IPS-NIHi11 (cell line): ENCODE data around the gene SLC19A1.
"Not testable (repeated sequence)": the region's sequence is repeated elsewhere in the genome, so short reads cannot be mapped to it uniquely, and the experiment has no call there.

Experiments
- DNase-seq: peaks from one replicate; pipeline ENCODE4 v3.0.0; 2012; ENCODE audit warnings: mixed read lengths, low spot score

Gene SLC19A1

DNA sequence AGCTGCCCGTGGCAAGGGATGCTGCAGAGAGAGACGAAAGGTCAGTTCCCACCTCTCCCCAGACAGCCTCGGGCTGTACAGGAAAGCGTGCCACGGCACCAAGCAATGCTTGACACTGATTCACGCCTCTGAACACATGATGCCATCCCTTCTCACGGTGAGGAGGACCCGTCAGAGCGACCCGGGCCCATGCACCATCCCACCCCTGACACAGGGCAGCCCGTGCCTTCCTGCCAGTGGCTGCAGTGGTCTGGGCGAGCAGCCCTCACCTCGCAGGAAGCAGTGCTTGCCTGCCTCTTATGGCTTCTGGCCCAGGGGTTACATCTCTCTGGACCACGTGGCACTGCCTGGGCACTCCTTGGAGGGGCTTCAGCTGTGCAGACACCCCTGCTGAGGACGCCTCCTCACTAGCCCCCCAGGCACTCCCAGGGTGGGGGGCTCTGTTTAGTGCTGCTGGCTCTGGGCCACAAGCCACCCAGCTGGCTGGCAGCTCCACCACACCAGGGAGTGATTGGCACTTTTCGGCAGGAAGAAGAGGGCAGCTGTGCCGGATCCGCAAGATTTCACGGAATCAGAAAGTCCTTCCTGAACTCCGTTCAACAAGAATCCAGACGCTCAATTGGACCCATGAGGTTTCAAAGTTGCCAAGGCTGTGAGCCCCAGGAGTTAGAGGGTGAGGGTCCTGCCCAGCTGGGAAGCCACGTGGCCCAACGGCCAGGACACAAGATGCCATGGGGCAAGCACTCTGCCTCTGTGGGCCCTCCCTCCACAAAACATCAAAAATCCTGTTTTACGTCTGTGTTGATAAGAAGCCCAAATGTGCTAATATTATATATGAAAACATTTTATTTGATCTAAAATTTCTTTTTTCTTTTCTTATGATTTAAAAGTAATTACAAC lies 34.8 kb upstream of the SLC19A1 start:
- DNase-seq, result no peak

DNA sequence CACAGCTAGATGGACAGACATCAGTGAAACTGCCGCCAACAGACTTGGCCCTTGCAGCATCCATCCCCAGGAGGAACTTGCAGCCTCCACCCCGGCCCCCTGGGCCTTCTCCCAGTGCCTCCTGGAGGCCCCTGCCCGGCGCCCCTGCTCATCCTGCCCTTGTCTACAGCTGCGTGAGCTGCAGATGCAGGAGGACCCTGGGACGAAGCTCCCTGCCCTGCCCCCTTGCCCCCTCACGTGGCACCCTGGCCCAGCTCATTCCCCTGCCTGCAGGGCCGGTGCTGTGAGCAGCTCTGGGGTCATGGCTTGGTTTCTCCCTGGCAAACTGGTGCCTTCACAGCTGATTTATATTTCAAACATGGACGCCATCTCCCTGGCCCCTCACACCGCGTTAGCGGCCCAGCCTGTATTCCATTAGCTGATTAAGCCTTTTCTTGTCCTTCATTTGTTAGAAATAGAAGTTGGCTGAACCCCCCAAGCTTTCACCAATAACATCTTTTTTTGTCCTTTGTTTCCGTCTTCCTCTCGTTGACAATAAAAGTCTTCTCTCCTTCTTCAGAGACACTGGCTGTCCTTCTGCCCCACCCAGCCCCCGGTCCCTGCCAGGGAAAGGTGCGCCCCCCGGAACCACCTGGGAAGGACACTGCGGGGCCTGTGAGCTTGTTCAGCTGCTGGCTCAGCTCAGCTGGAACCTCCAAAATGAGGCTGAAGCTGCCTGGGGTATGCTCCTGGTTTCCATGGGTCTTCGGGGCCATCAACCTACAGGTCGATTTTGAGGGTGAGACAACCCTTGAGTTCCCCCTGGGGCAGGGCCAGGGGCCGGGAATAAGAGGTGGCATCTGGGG lies 34.0 kb upstream of the SLC19A1 start:
- DNase-seq, result no peak

DNA sequence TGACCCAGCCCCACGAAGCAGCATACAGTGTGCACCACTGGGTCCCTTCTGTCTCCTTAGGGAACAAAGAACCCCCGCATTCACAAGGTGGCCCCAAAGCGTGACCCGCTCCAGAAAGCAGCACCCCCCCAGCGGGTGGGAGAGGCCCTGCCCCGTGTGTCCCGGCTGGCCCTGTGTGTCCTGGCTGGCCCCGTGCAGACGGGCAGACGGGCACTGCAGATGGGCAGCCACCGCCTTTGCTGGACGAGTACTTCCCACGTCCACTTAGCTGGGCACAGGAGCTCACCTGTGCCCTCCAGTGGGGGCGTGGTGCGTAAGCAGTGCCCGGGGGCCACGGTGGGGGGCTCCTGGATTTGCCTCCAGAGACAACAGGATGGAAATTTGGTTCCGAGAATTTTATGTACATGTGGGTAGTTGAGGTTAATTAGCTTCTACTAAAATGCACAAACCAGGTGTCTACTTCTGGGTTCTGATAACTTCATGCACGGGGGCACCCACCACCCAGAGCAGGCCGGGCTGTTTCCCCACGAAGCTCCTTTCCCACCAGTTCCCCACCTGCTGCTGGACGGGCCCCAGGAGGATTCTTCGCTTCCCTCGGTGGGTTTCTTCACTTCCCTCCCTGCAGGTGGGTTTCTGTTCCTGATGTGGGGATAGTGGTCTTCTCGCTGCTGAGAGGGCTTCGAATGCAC lies 33.2 kb upstream of the SLC19A1 start:
- DNase-seq, result no peak

DNA sequence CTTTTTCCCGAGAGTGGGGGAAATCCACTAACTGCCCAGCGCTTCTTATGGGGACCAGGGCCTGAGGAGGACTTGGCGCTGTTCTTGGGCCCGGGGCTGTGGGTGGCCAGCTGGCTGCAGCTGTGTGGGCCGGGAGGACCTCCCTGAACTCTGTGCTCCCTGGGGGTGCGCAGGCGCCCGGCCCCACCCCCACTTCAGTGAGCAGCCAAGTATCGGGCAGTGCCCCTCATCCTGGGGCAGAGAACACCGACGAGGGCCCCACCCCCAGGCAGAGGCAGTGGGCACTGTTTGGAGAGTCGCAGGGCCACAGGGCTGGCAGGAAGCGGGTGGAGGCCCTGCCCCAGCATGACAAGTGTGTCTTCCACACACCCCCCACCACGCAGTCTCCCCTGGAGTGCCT lies 32.5 kb upstream of the SLC19A1 start:
- no peak for DNase-seq

GRCh38 chr21:45574081-45574501 lies 31.9 kb upstream of the SLC19A1 start:
- peak; percentile 42 for DNase-seq

DNA sequence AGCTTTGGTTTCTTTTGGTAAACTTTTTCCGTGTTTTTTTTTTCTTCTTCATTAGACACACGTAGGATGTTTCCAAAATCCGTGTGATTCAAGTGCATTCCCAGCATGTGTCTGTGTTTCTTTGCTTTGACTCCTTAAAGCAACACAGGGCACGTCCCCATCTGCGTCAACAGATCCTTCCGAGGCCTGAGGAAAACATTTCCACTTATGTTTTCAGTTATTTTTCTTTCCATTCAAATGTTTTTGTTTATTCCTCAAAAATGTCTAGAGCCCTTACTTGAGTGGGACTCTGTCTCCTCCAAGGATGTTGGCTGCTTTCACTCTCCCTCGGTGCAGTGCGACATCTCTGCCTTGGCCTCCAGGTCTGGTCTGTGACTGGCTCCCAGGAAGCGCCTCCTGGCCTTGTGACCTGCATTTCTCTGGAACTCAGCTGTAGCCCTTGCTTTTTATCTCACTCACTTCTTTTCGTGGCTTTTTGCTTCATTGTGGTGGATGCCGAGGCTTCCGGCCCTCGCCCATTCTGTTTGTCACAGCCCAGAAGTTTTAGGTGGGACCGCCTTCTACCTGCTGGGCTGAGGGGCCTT lies 31.3 kb upstream of the SLC19A1 start:
- DNase-seq, result no peak

GRCh38 chr21:45572783-45573451 lies 30.7 kb upstream of the SLC19A1 start:
- no peak for DNase-seq

DNA sequence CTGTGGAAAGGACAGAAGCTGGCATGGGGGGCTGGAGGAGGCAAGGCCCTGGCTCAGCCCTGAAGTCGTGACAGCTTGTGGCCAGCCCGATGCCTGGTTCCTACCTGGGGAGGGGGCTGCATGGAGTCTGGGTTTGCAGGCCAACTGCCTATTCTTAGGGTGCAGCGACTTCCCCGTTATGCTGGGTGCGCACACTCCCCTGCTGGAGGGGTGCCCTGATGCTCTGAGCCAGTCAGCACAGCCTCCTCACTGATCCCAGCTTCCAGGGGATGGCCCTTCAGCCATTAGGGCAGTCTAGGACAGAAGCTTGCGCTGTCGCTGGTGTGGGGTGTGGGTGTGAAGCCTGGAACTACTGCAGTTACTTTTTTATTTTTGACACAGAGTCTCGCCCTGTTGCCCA lies 30.0 kb upstream of the SLC19A1 start:
- DNase-seq, result no peak

GRCh38 chr21:45571641-45572040 lies 29.4 kb upstream of the SLC19A1 start:
- DNase-seq, result no peak

DNA sequence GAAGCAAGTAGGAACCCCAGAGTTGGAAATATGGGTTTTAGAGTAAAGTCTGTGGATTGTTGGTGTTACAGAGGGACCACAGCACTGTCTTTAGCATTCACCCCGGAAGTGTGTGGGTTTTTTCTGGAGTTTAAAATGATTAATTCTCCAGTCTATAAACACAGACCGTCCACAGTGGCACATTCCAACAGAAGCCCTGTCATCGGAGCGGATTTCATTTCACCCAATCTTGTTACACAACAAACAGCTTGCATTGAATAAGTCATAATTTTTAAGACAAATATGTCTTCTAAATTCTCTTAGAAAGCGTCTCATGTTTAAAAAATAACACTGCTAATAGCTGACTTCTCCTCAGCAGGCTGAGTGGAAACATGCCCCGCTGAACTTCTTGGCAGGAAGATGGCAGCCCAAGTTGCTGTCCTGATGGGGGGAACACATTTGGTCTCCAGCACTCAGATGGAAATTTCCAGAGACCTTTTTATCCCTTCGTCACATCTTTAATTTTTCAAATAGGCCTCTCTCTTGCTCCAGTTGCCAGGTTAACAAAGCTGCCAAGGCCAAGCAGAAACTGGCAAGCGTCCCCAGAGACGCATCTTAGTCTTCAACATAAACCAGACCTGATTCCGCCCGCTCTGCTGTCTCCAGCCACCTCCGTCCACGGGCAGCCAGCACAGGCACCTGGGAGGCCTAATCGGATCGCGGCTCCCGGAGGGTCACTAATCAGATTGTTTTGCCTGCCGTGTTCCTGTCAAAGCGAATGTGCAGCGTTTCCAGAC lies 28.8 kb upstream of the SLC19A1 start:
- DNase-seq, result no peak

DNA sequence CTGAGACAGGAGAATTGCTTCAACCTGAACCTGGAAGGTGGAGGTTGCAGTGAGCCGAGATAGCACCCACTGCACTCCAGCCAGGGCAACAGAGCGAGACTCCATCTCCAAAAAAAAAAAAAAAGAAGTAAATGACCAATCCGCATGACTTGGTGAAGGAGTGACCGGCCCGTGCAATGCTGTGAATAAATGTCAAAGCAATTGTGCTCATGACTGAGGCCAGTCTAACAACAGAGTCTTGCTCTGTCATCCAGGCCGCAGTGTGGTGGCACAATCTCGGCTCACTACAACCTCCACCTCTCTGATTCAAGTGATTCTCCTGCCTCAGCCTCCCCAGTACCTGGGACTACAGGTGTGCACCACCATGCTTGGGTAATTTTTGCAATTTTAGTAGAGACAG lies 27.8 kb upstream of the SLC19A1 start:
- DNase-seq, result no peak

- DNase-seq, result no peak
These were observed 26.1 kb upstream of the SLC19A1 start for GRCh38 chr21:45568383-45568782.

- DNase-seq, result not testable (repeated sequence)
These were observed 21.9 kb upstream of the SLC19A1 start for GRCh38 chr21:45564137-45564536.

DNA sequence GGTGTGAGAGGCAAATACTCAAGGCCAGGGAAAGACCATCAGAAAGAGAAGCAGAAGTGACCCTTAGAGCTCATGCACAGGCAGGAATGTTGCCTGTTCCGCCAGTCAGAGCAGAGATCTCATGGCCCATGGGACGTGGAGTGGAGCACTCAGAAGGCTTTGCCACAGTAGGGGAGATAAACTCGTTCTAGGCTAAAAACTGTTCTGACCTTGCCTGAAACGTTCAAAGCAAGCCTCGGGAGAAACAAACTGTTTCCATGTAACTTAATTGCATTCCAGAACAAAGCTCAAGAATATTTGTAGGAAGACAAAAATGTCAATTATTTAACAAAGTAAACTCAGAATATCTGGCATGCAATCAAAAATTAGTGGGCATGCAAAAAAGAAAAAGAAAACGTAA lies 20.7 kb upstream of the SLC19A1 start:
- DNase-seq, result no peak

DNA sequence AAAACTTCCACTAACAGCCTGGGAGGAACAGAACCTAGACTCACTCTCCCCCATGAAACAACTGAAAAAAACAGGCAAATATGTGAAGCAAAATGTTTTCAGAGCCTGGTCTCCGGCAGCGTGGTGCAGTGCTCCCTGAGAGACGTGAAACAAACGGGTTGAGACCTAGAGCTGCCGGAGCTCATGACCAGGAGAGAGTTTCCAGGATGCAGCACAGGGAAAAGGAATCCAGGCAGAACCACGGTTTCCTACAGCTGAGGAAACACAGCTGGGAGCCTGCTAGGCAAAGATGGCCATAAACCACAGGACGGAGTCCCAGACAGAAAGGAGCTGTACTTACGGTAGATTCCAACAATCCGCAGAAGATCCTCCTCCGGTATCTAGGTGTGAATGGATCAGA lies 20.2 kb upstream of the SLC19A1 start:
- no peak for DNase-seq

- not testable (repeated sequence) for DNase-seq
These were observed 19.0 kb upstream of the SLC19A1 start for GRCh38 chr21:45561241-45561640.

- DNase-seq, result peak; percentile 31
These were observed 18.1 kb upstream of the SLC19A1 start for GRCh38 chr21:45560106-45561021.

GRCh38 chr21:45559216-45560105 lies 17.2 kb upstream of the SLC19A1 start:
- DNase-seq, result peak; percentile 21
